Right renal pelvis (tissue), 4 donors: ENCODE measurements around the gene CHAF1A. TPM values are rescaled to one million over a fixed set of nuclear protein-coding genes. Genes with fewer than 3 reads are reported as not detected.

Experiments used
- DNase-seq, 4 donors: peaks; one replicate each; pipeline ENCODE4 v3.0.0-alpha.2; 2013; ENCODE audit warnings: low read depth in 4 of 4, low spot score in 3 of 4, missing footprints in 1 of 4
- polyA plus RNA-seq, 4 donors: library from polyadenylated mRNA; unstranded; fragments of 120-200 nt; gene quantifications; one replicate each; pipeline ENCODE4 v1.2.1, GENCODE V29; 2013; ENCODE audit not compliant: insufficient read length in 4 of 4

CHAF1A gene
- polyA plus RNA-seq, 4 donors = 21.8 to 27.0 (median 25.4) TPM

- no peak for DNase-seq
These were observed 80.4 kb downstream of the CHAF1A start for GRCh38 chr19:4482721-4483364.

GRCh38 chr19:4483385-4483784, 80.9 kb downstream of the CHAF1A start:
- DNase-seq = no peak

- no peak for DNase-seq
These were observed 85.1 kb downstream of the CHAF1A start for GRCh38 chr19:4487572-4487971.

- DNase-seq = no peak
These were observed 86.1 kb downstream of the CHAF1A start for GRCh38 chr19:4488496-4488895.

- DNase-seq = no peak
These were observed 89.0 kb downstream of the CHAF1A start for GRCh38 chr19:4491446-4491845.

- no peak for DNase-seq
These were observed 90.1 kb downstream of the CHAF1A start for GRCh38 chr19:4492337-4493103.

Other genes starting within 250 kb of the CHAF1A start
- 1 to 10 TPM; 1.0 to 1.5 (median 1.2) TPM for gene CREB3L3, start 249.0 kb upstream of the CHAF1A start, polyA plus RNA-seq
- 10 to 100 TPM; 16.1 to 26.1 (median 17.4) TPM for gene SIRT6, start 220.1 kb upstream of the CHAF1A start, polyA plus RNA-seq
- 1 to 10 TPM in 2 of 4 donors, under 1 TPM in 2; 0.89 to 1.4 (median 1.0) TPM for gene ANKRD24, start 220.0 kb upstream of the CHAF1A start, polyA plus RNA-seq
- gene EBI3, start 173.1 kb upstream of the CHAF1A start, polyA plus RNA-seq = under 1 TPM in 3 of 4 donors, not detected in 1; 0.47 to 0.73 (median 0.61) TPM
- 10 to 100 TPM; 20.0 to 23.7 (median 22.8) TPM for gene YJU2, start 155.6 kb upstream of the CHAF1A start, polyA plus RNA-seq
- 1 to 10 TPM in 3 of 4 donors, under 1 TPM in 1; 0.81 to 3.2 (median 1.9) TPM for gene SHD, start 123.4 kb upstream of the CHAF1A start, polyA plus RNA-seq
- under 1 TPM; 0.15 to 0.44 (median 0.37) TPM for gene TMIGD2, start 100.3 kb upstream of the CHAF1A start, polyA plus RNA-seq
- 1 to 10 TPM; 4.6 to 6.5 (median 5.5) TPM for gene FSD1, start 98.0 kb upstream of the CHAF1A start, polyA plus RNA-seq
- gene STAP2, start 63.8 kb upstream of the CHAF1A start, polyA plus RNA-seq = 10 to 100 TPM; 14.7 to 30.9 (median 25.8) TPM
- 10 to 100 TPM; 22.1 to 31.8 (median 23.5) TPM for gene MPND, start 59.1 kb upstream of the CHAF1A start, polyA plus RNA-seq
- gene SH3GL1, start 2.1 kb upstream of the CHAF1A start, polyA plus RNA-seq = 10 to 100 TPM; 60.1 to 82.5 (median 64.7) TPM
- gene UBXN6, start 55.2 kb downstream of the CHAF1A start, polyA plus RNA-seq = 100 to 1,000 TPM in 2 of 4 donors, 10 to 100 TPM in 2; 94.1 to 127 (median 100) TPM
- 10 to 100 TPM; 65.1 to 87.4 (median 71.1) TPM for gene HDGFL2, start 69.7 kb downstream of the CHAF1A start, polyA plus RNA-seq
- 1 to 10 TPM in 1 of 4 donors, under 1 TPM in 3; 0.39 to 1.3 (median 0.68) TPM for gene PLIN4, start 115.8 kb downstream of the CHAF1A start, polyA plus RNA-seq
- 1 to 10 TPM; 2.7 to 4.8 (median 3.5) TPM for gene PLIN5, start 132.6 kb downstream of the CHAF1A start, polyA plus RNA-seq
- gene LRG1, start 137.4 kb downstream of the CHAF1A start, polyA plus RNA-seq = 1 to 10 TPM in 2 of 4 donors, under 1 TPM in 2; 0.57 to 1.6 (median 0.85) TPM
- gene SEMA6B, start 157.0 kb downstream of the CHAF1A start, polyA plus RNA-seq = 1 to 10 TPM; 2.3 to 3.8 (median 3.0) TPM
- gene TNFAIP8L1, start 236.9 kb downstream of the CHAF1A start, polyA plus RNA-seq = 10 to 100 TPM; 11.6 to 13.8 (median 13.6) TPM